SK-N-SH (cell line): ENCODE data around the gene ELP4.

Source experiments
- POLR2AphosphoS5 ChIP-seq: IDR thresholded peaks from 2 replicates; pipeline ENCODE4 v1.6.1; 2012; ENCODE audit warnings: low read depth, low read length
- TF ChIP-seq, protein P1 (sequence below): fragments of 200-600 bp; sonication (generic); IDR thresholded peaks from 2 replicates; pipeline ENCODE4 v1.6.1; 2017; ENCODE audit warnings: antibody characterized with exemption, mild to moderate bottlenecking, moderate library complexity

DNA sequence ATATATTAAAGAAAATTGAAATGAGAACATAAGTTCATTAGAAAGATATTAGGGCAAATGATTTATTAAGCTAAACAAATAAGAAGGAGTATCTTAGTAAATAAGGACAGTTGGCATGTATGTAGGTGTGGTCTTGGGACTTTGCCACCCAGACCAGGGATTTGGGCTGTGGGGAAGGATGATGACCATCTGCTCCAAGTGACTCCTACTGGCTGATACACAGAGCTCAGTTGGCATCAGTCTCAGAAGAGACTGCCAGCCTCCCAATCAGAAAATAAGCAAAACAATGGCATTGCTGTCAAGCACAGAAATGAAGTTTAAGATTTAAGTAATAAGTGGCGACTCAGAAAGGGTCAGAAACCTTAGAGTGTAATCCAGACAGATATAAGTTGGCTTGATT lies 252.1 kb downstream of the ELP4 start:
- TF ChIP-seq POLR2AphosphoS5, result no peak
- TF ChIP-seq, protein P1, sequence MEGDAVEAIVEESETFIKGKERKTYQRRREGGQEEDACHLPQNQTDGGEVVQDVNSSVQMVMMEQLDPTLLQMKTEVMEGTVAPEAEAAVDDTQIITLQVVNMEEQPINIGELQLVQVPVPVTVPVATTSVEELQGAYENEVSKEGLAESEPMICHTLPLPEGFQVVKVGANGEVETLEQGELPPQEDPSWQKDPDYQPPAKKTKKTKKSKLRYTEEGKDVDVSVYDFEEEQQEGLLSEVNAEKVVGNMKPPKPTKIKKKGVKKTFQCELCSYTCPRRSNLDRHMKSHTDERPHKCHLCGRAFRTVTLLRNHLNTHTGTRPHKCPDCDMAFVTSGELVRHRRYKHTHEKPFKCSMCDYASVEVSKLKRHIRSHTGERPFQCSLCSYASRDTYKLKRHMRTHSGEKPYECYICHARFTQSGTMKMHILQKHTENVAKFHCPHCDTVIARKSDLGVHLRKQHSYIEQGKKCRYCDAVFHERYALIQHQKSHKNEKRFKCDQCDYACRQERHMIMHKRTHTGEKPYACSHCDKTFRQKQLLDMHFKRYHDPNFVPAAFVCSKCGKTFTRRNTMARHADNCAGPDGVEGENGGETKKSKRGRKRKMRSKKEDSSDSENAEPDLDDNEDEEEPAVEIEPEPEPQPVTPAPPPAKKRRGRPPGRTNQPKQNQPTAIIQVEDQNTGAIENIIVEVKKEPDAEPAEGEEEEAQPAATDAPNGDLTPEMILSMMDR, result no peak
